Hippocampal formation (tissue), 2 donors: Measurements from ENCODE around the gene CTNNA3.
"Not testable (repeated sequence)": the region's sequence is repeated elsewhere in the genome, so short reads cannot be mapped to it uniquely, and the experiment has no call there.

Experiments
- DNase-seq, 2 donors: peaks; one replicate each; lab custom pipeline; 2025; lab: John Stamatoyannopoulos, UW

CTNNA3 gene

DNA sequence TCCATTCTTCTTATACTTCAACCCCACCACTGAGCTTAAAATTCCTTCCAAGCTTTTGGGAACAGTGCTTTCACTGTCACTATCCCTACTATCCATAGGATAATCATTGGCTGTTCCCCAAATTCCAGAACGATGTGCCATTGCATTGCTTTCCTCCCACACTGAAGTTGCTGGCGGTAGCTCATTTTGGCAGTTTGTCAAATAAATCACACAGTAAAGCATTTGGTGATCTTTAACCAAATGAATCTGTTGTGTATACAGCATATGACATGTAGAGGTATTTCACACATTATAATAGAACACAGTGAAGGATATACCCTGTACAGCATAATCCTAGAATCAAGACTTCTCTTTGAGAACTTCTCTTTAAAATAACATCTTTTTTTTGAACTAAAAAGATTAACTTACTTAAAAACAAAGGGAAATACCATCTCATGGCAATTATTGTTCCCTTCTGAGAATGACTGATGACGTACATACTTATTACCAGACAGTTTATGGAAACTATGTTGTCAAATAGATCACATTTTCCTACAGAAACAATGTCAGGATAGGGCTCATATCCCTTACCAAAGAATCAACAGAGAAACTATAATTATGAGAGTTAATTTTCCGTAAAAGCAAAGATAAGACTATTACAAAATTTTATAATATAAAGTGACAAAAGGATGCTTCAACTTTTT lies 93.6 kb downstream of the CTNNA3 start:
- DNase-seq, result no peak

DNA sequence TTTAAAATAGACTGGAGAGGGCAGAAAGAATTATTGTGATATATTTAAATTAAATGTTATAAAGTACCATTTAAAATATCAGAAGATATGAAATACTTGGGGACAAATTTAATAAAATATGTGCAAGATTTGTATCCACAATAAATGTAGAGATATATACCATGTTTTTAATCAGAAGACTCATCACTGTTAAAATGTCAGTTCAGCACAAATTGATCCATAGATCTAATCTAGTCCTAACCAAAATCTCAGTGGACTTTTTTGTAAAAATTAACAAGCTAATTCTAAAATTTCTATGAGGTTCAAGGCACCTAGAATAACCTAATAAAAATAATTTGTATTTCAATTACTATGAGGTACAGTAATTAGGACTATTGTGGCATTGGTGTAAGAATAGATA lies 96.4 kb downstream of the CTNNA3 start:
- DNase-seq, result no peak

DNA sequence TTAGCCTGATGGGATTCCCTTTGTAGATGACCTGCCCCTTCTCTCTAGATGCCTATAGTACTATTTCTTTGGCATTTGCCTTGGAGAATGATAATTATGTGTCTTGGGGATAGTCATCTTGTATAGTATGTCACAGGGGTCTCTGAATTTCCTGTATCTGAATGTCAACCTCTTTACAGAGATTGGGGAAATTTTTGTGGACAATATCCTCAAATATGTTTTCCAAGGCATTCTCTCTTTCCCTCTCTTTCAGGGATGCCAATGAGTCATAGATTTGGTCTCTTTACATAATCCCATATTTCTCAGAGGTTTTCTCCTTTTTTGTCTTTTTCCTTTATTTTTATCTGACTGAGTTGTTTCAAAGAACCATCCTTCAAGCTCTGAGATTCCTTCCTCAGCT lies 99.4 kb downstream of the CTNNA3 start:
- no peak for DNase-seq

DNA sequence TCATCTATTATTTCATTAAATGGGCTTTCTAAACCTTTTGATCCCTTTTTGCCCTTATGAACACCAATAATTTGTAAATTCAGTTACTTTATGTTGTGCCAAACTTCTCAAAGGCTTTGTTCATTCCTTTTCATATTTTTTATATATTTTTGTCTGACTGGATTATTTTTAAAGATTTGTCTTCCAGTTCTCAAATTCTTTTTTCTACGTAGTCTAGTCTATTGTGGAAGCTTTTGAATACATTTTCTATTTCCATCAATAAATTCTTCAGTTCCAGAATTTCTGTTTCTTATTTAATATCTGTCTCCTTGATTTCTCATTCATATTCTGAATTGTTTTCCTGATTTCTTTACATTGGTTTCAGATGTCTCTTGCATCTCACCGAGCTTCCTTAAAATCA lies 108.2 kb downstream of the CTNNA3 start:
- DNase-seq, result no peak

DNA sequence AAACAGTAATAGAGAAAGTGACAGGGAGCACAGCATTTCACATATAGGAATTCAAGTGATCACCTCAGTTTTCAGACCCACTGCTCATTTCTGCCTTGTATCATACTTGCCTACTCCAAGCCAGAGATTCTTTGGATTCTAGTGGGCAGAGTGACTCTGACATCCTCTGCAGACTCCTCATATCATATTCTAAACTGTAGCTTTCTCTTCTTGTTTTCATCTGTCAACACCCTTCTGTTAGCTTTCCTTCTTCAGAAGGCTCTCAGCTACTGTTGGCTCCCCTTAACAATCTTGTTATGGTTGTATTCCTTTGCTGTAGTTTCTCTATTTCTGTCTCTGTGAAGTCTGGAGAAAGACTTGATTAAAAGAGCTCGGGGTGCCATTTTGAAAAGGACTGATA lies 120.5 kb downstream of the CTNNA3 start:
- DNase-seq, result no peak

DNA sequence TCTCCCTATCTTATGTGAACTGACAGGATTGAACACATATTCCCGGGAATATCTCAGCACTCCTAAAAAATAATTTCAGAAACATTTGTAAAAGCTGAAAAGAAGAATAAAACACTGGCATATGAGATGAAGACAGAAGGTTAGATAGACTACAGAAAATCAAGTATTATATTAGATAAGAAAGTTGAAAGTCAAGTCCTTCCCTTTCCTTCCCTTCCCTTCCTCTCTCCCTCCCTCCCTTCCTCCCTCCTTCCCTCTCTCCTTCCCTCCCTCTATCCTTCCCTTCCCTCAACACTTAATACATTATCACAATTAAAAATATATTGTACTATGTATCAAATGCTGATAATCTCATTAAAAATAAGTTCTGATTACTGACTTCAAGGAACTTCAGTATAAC lies 122.5 kb downstream of the CTNNA3 start:
- no peak for DNase-seq

DNA sequence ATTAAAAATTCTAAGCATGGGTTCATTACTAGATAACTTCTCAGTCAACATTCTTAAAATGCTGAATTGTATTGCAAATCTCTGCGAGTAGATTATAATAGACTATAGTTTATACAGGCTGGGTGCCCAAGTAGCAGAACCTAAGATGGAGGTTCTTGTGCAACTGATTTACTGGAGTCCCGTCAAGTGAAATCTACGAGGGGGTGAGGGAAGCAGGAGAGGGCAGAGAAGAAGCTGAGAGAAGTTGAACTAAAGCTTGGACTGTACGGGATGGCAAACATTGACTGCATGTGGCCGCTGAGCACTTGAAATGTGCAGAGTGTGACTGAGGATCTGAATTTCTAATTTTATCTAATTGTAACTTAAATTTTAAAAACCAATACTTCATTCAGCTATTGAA lies 124.5 kb downstream of the CTNNA3 start:
- no peak for DNase-seq

DNA sequence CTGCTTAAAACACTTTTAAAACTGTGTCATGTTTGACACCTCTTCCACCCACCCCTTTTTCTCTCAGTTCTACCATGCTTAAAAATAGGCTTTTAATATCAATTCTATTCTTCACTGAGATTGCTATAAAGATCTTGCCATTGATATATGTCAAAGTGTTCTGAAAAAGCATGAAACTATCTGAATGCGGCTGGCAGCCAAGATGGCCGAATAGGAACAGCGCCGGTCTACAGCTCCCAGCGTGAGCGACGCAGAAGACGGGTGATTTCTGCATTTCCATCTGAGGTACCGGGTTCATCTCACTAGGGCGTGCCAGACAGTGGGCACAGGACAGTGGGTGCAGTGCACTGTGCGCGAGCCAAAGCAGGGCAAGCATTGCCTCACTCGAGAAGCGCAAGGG lies 137.7 kb downstream of the CTNNA3 start:
- not testable (repeated sequence) for DNase-seq

DNA sequence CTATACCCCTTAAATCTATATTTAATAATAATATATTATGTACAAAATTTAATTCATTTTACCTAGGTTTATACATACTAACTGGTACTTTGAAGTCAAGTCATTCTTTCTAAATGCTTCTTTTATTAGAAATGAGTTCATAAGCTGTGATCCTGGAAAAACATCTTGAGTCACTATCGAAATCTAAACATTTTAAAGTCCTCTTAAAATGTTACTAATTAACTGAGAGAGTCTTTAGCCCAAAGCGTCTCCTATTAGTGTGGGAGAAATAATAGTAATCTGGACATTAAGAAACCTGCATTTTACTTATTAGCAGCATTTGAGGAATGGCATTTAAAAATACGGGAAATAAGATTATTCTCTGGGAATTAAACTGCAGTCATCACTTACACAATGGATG lies 142.7 kb downstream of the CTNNA3 start:
- DNase-seq, result no peak

DNA sequence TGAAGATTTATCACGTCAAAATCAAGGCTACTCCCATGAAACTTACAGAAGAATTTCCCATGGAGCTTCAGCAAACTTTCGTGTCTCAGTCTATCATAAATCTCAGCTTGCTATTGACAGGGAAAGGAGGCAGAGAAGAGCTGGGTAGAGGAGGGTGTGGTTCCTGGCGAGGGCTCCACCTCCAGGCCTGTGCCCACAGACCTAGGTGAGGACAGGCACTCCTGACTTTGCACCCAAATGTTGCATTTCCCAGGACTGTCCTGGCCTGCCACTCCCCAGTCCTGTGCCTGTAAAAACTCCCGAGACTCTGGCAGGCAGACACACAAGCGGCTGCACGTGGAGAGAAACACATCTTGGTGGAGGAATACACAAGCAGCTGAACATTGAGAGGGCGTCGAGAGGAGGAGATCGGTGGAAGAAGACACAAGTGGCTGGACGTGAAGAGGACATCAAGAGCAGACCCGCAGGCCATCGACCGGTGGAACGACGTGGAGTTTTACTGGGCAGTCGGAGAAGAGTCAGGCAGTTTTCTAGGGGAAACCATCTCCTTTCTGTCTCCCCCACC lies 145.1 kb downstream of the CTNNA3 start:
- DNase-seq, result no peak

DNA sequence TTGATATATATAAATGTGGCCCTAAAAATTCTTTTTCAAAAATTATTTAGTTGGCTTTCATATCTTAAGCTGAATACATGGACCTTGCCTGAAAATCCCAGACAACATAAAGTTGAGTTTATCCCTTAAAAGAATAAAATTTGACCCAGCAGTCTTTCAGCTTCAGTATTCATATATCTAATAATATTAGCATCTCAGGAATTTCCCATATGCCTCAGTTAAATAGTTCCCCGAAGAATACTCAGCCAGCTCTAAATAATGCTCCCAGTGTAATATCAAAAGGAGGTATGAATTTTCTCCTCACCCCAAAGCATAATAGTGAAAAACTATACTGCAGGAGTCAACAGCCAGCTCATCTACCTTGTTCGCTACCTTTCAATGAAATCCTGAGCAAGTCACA lies 145.9 kb downstream of the CTNNA3 start:
- DNase-seq, result no peak

DNA sequence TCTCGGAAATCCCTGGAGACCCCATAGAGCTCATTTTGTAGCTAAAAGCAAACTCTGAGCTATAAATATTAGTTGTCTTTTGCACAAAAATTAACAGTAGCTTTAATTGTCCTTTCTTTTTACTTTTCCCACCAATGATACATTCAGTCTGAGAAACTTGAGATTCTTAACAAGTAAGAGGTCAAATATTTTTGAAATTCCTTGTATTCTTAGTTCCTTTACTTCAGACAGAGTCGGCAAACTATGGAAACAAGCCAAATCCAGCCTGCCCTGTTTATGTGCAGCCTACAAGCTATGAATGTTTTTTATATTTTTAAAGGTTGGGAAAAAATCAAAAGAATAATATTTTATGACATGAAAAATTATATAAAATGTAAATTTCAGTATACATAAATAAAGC lies 146.6 kb downstream of the CTNNA3 start:
- no peak for DNase-seq

DNA sequence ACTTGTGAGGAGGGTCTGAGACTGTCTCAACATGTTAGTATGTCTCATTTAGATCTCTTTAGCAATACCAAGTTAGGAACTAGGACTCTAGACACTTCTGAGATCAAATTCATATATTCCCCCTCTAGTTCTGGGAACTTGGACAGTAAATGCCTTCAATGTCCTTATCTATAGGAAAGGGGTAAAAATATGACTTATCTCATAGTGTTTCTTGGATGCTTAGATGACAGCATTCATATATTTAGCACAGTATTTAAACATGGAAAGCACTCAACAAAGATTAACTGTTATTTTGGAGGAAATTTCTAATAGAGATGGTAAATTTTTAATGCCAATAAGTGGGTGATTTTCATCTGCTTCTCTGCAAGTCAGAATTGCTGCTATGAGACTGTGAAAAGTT lies 154.6 kb downstream of the CTNNA3 start:
- no peak for DNase-seq

DNA sequence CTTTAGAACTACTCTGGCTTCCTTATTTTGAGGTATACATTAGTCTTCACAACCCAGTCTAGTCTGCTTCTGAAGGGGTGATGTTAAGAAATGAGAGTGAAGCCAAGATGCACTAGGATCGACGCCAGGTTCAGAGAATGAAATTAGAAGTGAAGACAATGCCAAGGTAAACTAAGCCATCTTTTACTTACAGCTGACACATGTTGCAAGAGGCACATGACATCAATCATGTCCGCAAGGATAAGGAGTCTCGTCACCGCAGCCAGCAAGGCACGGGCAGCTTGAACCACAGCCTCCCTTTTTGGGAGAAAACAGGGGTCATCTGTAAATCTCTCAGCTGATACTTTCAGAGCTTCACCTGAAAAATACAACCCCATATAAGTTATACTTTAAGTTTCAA lies 156.7 kb downstream of the CTNNA3 start:
- no peak for DNase-seq

DNA sequence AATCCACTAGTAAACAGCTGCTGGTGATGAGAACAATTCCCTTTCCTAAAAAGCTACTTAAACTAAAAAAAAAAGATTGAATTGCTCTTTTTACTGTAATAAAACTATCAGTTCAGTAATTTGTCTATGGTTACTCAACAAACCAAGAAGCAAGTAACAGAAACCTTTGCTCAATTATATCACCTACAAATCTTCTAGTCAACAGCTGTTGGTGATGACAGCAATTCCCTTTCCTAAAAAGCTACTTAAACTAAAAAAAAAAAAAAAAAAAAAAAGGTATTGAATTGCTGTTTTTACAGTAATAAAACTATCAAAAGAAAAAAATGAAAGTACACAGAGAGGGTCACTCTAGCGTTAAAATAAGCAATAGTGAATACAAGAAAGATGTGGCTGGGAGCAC lies 158.1 kb downstream of the CTNNA3 start:
- no peak for DNase-seq

DNA sequence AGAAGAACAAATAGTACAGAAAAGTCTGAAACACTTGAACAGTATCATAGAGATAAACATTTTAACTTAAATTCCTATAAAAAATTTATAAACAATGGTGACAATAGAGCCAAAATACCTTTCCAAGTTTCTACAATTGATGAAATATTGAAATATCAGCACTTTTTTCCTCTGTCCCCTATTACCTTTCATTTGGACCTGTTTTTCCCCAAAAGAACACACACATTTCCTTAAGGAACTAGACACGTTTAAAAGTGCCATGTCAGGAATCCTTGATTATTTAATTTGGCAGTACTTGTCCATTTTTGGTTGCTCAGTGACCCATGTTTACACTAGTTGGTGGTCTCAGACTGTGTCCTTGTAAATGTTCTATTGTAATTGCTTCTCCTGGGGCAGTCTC lies 162.6 kb downstream of the CTNNA3 start:
- no peak for DNase-seq

DNA sequence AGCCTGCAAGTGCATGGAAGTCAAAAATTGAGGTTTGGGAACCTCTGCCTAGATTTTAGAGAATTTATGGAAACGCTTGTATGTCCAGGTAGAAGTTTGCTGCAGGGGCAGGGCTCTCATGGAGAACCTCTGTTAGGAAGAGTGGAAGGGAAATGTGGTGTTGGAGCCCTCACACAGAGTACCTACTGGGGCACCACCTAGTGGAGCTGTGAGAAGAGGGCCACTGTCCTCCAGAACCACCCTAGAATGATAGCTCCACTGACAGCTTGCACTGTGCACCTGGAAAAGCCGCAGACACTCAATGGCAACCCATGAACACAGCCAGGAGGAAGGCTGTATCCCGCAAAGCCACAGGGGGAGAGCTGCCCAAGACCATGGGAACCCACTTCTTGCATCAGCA lies 165.0 kb downstream of the CTNNA3 start:
- DNase-seq, result not testable (repeated sequence)

DNA sequence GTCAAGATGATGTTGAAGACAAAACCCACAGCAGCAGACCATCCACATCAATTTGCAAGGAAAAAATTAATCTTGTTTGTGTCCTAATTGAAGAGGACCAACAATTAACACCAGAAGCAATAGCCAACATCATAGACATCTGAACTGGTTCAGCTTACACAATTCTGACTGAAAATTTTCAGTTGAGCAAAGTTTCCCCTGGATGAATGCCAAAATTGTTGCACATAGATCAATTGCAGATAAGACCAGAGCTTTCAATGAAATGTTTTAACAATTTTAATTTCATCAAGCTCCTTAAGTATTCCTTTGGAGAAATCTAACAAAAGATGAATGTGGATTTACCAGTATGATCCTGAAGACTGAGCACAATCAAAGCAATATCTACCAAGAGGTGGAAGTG lies 168.6 kb downstream of the CTNNA3 start:
- DNase-seq, result no peak

DNA sequence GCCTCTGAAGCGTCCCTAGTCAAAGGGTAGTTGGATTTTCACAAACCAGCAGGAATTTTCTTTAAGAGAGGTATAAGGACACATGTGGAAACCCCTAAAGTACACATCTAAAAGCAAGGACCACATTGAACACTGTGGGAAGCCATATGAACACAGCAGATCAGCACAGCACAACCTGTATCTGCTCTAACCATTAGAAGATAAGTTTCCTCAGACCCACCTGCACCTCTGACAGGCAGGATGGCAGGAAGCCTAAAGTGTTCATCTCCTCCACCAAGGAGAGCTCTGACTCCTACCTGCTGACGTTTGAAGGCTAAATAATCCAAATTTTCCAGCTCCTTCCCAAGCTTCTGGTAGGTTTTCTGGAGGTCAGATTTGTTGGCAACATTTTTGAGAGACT lies 174.4 kb downstream of the CTNNA3 start:
- DNase-seq, result no peak

DNA sequence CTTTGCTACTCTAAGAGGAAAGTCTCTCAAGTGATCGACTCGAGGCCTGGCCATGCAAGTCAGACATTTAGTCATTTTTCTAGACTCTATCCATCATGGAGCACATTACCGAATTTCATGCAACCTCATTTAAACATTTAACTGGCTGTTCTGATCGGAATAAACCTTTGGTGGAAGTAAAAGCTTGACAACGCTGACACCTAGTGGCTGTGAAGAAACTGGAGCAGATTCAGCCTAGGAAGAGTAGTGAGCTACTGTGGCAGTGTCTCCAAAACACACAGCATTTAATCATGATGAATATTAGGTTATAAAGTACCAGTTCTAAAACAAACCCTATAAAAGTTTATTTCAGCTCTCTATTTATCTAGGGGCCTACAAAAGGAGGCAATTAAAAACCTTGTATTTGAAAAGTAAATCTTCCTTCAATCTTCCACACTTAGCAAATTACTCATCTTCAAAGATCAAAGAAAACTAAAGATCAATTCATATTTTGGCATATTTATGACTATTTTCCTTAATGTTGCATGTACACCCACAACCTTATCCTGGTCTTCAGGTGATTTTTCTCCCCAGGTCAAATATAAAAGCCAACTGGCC lies 175.0 kb downstream of the CTNNA3 start:
- DNase-seq, result peak; percentile 38 to 81

DNA sequence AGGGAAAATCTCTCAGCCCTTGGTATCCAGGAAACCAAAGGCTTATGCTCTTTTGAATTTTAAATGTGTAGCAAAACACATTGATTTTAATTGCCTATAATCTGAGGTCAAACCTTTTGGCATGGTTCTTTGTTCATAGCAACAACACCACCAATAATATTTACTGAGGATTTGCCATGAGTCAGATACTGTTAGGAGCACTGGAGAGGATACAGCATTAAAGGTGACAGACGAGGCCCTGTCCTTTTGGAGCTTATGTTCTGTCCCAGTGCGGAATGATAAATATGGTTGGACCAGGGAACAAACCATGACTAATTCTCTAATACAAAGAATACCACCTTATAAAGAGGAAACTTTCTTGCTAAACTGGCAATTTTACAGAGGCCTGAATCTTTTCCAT lies 176.6 kb downstream of the CTNNA3 start:
- no peak for DNase-seq

DNA sequence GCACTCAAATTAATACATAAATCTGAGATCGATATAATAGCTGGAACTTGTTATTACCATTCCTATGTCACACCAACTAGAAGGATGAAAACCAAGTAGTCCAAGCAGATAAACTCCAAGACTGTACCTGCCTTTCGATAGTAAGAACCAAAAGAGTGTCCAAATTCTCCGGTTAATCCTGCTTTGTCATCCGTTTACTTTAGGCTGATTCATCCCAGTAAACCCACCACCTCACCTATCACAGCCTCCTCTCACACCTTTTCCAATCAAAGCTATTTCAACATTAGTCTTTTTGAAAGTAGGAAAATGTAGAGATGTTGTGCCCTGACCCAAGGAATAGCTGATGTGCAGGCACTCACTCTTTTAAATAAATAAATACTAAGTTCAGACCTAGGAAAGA lies 177.2 kb downstream of the CTNNA3 start:
- DNase-seq, result no peak

DNA sequence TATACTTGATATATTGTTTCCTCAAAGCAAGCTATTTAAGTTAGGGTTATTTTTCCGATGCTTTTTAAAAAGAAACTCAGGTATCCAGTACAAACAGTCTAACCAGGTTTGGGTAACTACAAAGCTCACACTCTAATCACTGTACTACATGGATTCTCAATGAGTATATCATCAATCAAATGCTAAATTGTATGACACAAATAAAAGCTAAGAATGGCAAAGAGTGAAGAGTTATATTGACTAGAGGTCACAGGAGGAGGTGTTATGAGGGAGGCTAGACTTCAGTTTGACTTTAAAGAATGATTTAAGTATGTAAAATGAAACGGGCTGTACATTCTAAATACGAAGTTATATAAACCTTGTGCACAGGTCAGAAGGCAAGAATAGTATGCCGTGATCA lies 178.0 kb downstream of the CTNNA3 start:
- DNase-seq, result no peak

DNA sequence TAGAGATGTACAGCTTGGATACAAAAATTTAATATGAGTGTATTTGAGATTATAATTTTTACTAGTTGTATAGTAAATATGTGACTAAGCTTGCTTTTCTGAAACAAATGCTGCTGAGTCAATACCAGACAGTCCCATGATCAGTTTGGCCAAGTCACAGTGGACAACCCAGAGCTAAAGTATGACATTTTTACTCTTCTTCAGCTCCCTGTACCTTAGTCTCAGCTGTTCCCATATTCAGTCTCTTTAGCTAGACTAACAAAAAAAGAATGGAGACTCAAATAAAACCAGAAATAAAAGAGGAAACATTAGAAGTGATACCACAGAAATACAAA lies 189.3 kb downstream of the CTNNA3 start:
- no peak for DNase-seq
